Measurements from ENCODE around the gene PLCB4. TPM values are rescaled to one million over a fixed set of nuclear protein-coding genes. Genes with fewer than 3 reads are reported as not detected.

Gene PLCB4
- total RNA-seq, 4 donors from 2014 or later, result 30.7 to 61.8 (median 47.6) TPM

GRCh38 chr20:9210356-9210755, 141.5 kb downstream of the PLCB4 start:
- DNase-seq (ENCODE audit: extremely low spot score), result peak; percentile 72
- H3K4me3 ChIP-seq, result no peak overlapping the region
- no peak for TF ChIP-seq POLR2A (IDR thresholded peaks at IDR 0.05; ENCODE audit: low read depth)
- WGBS, result 74% methylated on average over 5 of the region's 5 CpGs
- H3K27ac ChIP-seq (replicated peaks in 1 of 4), result no peak overlapping the region
- H3K9me3 ChIP-seq, result no peaks in the 10 kb centered on the region
- H3K27me3 ChIP-seq, result no peaks in the 10 kb centered on the region
- intact Hi-C loops (cut with DNase I), result no loop called here
- peaks cover 4 to 37% (median 19%) of the 10 kb centered on the region in 4 donors for H3K4me1 ChIP-seq
- no peaks in the 10 kb centered on the region for H3K36me3 ChIP-seq

GRCh38 chr20:9211016-9211760, 142.3 kb downstream of the PLCB4 start:
- intact Hi-C loops (cut with DNase I), result no loop called here

GRCh38 chr20:9212735-9213134, 143.8 kb downstream of the PLCB4 start:
- intact Hi-C loops (cut with DNase I), result no loop called here
- TF ChIP-seq POLR2A (IDR thresholded peaks at IDR 0.05; ENCODE audit: low read depth) (no peak), POLR2AphosphoS5 (IDR thresholded peaks at IDR 0.05) (no peak), EP300 (IDR thresholded peaks at IDR 0.05) (no peak), CTCF (IDR thresholded peaks at IDR 0.05) (no peak)
- peak overlapping the region in 1 of 4 donors; percentile 14 for H3K27ac ChIP-seq (replicated peaks in 1 of 4)
- DNase-seq (ENCODE audit: extremely low spot score), result no peak
- H3K36me3 ChIP-seq, result no peaks in the 10 kb centered on the region
- H3K4me3 ChIP-seq, result no peak overlapping the region
- peaks cover 4 to 41% (median 25%) of the 10 kb centered on the region in 4 donors for H3K4me1 ChIP-seq
- 93% methylated on average over 2 of the region's 2 CpGs for WGBS
- H3K9me3 ChIP-seq, result no peaks in the 10 kb centered on the region
- H3K27me3 ChIP-seq, result no peaks in the 10 kb centered on the region

More at GRCh38 chr20:9211016-9211760, 142.3 kb downstream of the PLCB4 start:
- DNase-seq (ENCODE audit: extremely low spot score), result peak; percentile 55
- WGBS, result 89% methylated on average over 4 of the region's 4 CpGs
- H3K4me3 ChIP-seq, result no peak overlapping the region
- H3K4me1 ChIP-seq, result peaks cover 0 to 35% (median 19%) of the 10 kb centered on the region in 4 donors
- no peaks in the 10 kb centered on the region for H3K27me3 ChIP-seq
- TF ChIP-seq EP300 (IDR thresholded peaks at IDR 0.05) (no peak), POLR2AphosphoS5 (IDR thresholded peaks at IDR 0.05) (no peak), CTCF (IDR thresholded peaks at IDR 0.05) (no peak), POLR2A (IDR thresholded peaks at IDR 0.05; ENCODE audit: low read depth) (no peak)
- no peaks in the 10 kb centered on the region for H3K9me3 ChIP-seq
- no peaks in the 10 kb centered on the region for H3K36me3 ChIP-seq
- H3K27ac ChIP-seq (replicated peaks in 1 of 4), result no peak overlapping the region

- H3K27me3 ChIP-seq, result no peaks in the 10 kb centered on the region
- peaks cover 18 to 61% (median 43%) of the 10 kb centered on the region in 4 donors for H3K4me1 ChIP-seq
- no peaks in the 10 kb centered on the region for H3K9me3 ChIP-seq
- TF ChIP-seq EP300 (IDR thresholded peaks at IDR 0.05) (no peak), CTCF (IDR thresholded peaks at IDR 0.05) (no peak), POLR2AphosphoS5 (IDR thresholded peaks at IDR 0.05) (peak in 1 of 2 donors; percentile 76)
- no peak for DNase-seq (ENCODE audit: extremely low spot score)
- no peaks in the 10 kb centered on the region for H3K36me3 ChIP-seq
- no peak overlapping the region for H3K4me3 ChIP-seq
- 26% methylated on average over 3 of the region's 3 CpGs for WGBS
- peak overlapping the region; percentile 29 to 63 (median 54) for H3K27ac ChIP-seq (replicated peaks in 1 of 4)
- intact Hi-C loops (cut with DNase I), result loop anchor here (5.0 kb wide), 2 partner anchors 147 to 362 kb away; partner anchors contain the start of gene PLCB4
Measured at GRCh38 chr20:9214685-9215084, 145.8 kb downstream of the PLCB4 start.

- no peaks in the 10 kb centered on the region for H3K36me3 ChIP-seq
- H3K27ac ChIP-seq (replicated peaks in 1 of 4), result peak overlapping the region; percentile 2 to 62 (median 49)
- intact Hi-C loops (cut with DNase I), result loop anchor here (5.0 kb wide), 2 partner anchors 148 to 363 kb away; partner anchors contain the start of gene PLCB4
- no peaks in the 10 kb centered on the region for H3K27me3 ChIP-seq
- H3K9me3 ChIP-seq, result no peaks in the 10 kb centered on the region
- TF ChIP-seq CTCF (IDR thresholded peaks at IDR 0.05) (peak in 2 of 3 experiments; percentile 34 to 37), EP300 (IDR thresholded peaks at IDR 0.05) (no peak)
- WGBS, result 93% methylated on average over 2 of the region's 2 CpGs
- DNase-seq (ENCODE audit: extremely low spot score), result no peak
- peaks cover 19 to 66% (median 42%) of the 10 kb centered on the region in 4 donors for H3K4me1 ChIP-seq
- H3K4me3 ChIP-seq, result no peak overlapping the region
Measured at GRCh38 chr20:9215539-9215938, 146.7 kb downstream of the PLCB4 start.
